ENCODE results near the gene ARSD. TPM values are rescaled to one million over a fixed set of nuclear protein-coding genes. Genes with fewer than 3 reads are reported as not detected.

Gene ARSD
- total RNA-seq, 1 experiment from 2014 or later: 42.0 TPM

DNA sequence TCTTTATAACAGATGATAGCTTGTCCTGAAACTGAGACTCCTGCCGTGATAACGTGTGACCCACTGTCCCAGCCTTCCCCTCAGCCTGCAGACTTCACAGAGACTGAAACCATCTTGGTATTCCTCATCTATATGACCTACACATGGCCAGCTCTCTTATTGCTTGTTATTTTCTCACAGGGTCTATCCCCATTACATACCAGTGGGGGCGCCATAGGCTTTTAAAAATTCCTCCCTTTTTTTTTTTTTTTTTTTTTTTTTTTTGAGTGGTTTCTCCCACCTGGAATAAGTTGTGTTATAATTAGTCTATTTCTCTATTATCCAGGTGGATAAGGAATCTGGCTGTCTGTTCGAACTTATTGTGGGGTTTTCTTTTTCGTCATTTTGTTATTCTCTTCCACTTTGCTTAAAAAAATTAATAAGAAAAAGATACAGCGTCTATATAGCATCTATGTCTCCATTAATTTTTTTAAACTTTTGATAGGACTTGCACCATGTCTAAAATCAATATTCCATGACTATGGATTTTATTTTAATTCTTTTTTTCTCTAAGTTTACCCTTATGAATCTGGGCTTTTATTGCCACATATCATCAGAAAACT lies 53.2 kb downstream of the ARSD start:
- Mint-ChIP-seq H3K4me1 (ENCODE audit: low read depth, unreplicated experiment) (peaks cover 6% of the 10 kb centered on the region), H3K4me3 (ENCODE audit: low read depth, unreplicated experiment) (no peak overlapping the region), H3K27me3 (ENCODE audit: unreplicated experiment) (no peaks in the 10 kb centered on the region), H3K36me3 (ENCODE audit: insufficient read depth, unreplicated experiment) (no peaks in the 10 kb centered on the region), H3K27ac (ENCODE audit: unreplicated experiment) (no peak overlapping the region), H3K9me3 (ENCODE audit: low read depth, unreplicated experiment) (no peaks in the 10 kb centered on the region)
- intact Hi-C loops (cut with micrococcal nuclease; ENCODE audit: unreplicated experiment): no loop called here
- CTCF ChIA-PET: interaction anchor here (0.5 to 0.9 kb wide), 10 partner anchors 37 to 940 kb away, joined by 3 to 6 read pairs (median 3); no protein-coding TSS in a partner anchor
- DNase-seq: peak; percentile 10
- TF ChIP-seq, protein P1, sequence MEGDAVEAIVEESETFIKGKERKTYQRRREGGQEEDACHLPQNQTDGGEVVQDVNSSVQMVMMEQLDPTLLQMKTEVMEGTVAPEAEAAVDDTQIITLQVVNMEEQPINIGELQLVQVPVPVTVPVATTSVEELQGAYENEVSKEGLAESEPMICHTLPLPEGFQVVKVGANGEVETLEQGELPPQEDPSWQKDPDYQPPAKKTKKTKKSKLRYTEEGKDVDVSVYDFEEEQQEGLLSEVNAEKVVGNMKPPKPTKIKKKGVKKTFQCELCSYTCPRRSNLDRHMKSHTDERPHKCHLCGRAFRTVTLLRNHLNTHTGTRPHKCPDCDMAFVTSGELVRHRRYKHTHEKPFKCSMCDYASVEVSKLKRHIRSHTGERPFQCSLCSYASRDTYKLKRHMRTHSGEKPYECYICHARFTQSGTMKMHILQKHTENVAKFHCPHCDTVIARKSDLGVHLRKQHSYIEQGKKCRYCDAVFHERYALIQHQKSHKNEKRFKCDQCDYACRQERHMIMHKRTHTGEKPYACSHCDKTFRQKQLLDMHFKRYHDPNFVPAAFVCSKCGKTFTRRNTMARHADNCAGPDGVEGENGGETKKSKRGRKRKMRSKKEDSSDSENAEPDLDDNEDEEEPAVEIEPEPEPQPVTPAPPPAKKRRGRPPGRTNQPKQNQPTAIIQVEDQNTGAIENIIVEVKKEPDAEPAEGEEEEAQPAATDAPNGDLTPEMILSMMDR (IDR thresholded peaks at IDR 0.05; ENCODE audit: unreplicated experiment): no peak
- no TSS peak for BruUV-seq (replicated peaks)

DNA sequence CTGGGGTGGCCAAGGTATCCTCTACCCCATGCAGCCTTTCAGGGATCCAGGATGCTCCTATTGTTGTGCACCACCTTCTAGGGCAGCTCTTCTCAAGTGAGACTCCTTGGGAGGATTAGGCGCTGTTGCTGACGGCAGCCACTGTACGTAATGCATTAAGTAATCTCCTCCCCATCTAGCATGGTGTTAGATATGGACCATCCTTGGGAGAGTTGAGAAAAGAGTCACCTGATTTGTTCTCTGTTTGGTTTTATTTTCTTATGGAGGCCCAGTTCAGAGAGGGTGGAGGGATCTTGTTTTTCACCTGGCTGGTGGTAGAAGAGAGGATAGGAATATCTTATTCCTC lies 54.0 kb downstream of the ARSD start:
- no peaks in the 10 kb centered on the region for H3K27me3 Mint-ChIP-seq (ENCODE audit: unreplicated experiment)
- TF ChIP-seq, protein P1 (IDR thresholded peaks at IDR 0.05; ENCODE audit: unreplicated experiment): no peak
- no peak for DNase-seq
- no peak overlapping the region for H3K27ac Mint-ChIP-seq (ENCODE audit: unreplicated experiment)
- H3K9me3 Mint-ChIP-seq (ENCODE audit: low read depth, unreplicated experiment): no peaks in the 10 kb centered on the region
- intact Hi-C loops (cut with micrococcal nuclease; ENCODE audit: unreplicated experiment): no loop called here
- no TSS peak for BruUV-seq (replicated peaks)
- H3K36me3 Mint-ChIP-seq (ENCODE audit: insufficient read depth, unreplicated experiment): no peaks in the 10 kb centered on the region
- CTCF ChIA-PET: interaction anchor here (0.5 to 0.9 kb wide), 10 partner anchors 38 to 941 kb away, joined by 3 to 6 read pairs (median 3); no protein-coding TSS in a partner anchor
- no peak overlapping the region for H3K4me3 Mint-ChIP-seq (ENCODE audit: low read depth, unreplicated experiment)
- H3K4me1 Mint-ChIP-seq (ENCODE audit: low read depth, unreplicated experiment): peaks cover 6% of the 10 kb centered on the region

DNA sequence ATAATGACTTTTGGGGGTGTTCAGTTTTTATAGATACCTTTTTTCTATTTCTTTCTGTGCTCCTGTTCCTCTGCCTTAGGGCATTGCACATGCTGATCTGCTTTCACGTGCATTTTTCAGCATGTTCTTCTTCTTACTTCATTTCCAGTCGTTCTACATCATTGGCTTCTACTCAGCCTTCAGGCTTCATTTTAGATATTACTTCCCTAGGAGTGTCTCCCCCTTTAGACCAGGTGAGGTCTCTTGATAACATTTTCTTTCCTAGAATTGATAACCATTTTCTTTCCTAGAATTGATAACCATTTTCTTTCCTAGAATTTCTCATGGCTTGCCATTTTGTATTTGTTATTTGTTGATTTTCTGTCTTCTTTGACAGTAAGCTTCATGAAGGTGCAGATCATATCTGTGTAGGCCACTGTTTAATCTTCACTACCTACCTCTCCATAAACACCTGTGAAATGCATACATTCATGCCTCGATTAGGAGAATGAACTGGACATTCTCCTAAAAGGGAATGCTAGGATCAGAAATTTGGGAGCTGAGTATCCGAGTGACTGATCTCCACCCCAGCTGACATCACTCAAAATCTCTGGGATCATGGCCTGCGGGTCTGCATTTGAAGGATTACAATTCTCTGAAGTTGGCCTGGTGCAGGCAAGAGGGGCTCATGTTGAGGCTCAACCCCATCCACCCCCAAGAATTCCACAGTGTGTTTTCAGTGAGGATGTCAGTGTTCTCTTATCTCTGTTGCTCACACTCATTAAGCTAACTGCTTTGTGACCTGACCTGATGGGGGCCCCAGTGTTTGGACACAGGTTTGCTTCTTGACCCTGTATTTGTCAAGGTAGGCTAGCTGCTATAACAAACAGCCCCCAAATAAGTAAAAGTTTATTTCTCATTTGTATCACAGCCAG lies 54.7 kb downstream of the ARSD start:
- no peaks in the 10 kb centered on the region for H3K27me3 Mint-ChIP-seq (ENCODE audit: unreplicated experiment)
- BruUV-seq (replicated peaks): no TSS peak
- no peak overlapping the region for H3K4me3 Mint-ChIP-seq (ENCODE audit: low read depth, unreplicated experiment)
- TF ChIP-seq, protein P1 (IDR thresholded peaks at IDR 0.05; ENCODE audit: unreplicated experiment): no peak
- intact Hi-C loops (cut with micrococcal nuclease; ENCODE audit: unreplicated experiment): no loop called here
- no peak overlapping the region for H3K27ac Mint-ChIP-seq (ENCODE audit: unreplicated experiment)
- CTCF ChIA-PET: no interaction called here
- H3K9me3 Mint-ChIP-seq (ENCODE audit: low read depth, unreplicated experiment): no peaks in the 10 kb centered on the region
- peaks cover 6% of the 10 kb centered on the region for H3K4me1 Mint-ChIP-seq (ENCODE audit: low read depth, unreplicated experiment)
- H3K36me3 Mint-ChIP-seq (ENCODE audit: insufficient read depth, unreplicated experiment): no peaks in the 10 kb centered on the region
- no peak for DNase-seq

GRCh38 chrX:2872671-2873277 lies 56.4 kb downstream of the ARSD start:
- no peak for DNase-seq
- CTCF ChIA-PET: no interaction called here
- Mint-ChIP-seq H3K4me1 (ENCODE audit: low read depth, unreplicated experiment) (peaks cover 6% of the 10 kb centered on the region), H3K9me3 (ENCODE audit: low read depth, unreplicated experiment) (no peaks in the 10 kb centered on the region), H3K36me3 (ENCODE audit: insufficient read depth, unreplicated experiment) (no peaks in the 10 kb centered on the region), H3K27me3 (ENCODE audit: unreplicated experiment) (no peaks in the 10 kb centered on the region), H3K27ac (ENCODE audit: unreplicated experiment) (no peak overlapping the region), H3K4me3 (ENCODE audit: low read depth, unreplicated experiment) (no peak overlapping the region)
- no TSS peak for BruUV-seq (replicated peaks)
- intact Hi-C loops (cut with micrococcal nuclease; ENCODE audit: unreplicated experiment): no loop called here
- TF ChIP-seq, protein P1 (IDR thresholded peaks at IDR 0.05; ENCODE audit: unreplicated experiment): no peak
